ENCODE results near the gene ALKBH8.
"Not testable (repeated sequence)": the region's sequence is repeated elsewhere in the genome, so short reads cannot be mapped to it uniquely, and the experiment has no call there.

Gene ALKBH8

DNA sequence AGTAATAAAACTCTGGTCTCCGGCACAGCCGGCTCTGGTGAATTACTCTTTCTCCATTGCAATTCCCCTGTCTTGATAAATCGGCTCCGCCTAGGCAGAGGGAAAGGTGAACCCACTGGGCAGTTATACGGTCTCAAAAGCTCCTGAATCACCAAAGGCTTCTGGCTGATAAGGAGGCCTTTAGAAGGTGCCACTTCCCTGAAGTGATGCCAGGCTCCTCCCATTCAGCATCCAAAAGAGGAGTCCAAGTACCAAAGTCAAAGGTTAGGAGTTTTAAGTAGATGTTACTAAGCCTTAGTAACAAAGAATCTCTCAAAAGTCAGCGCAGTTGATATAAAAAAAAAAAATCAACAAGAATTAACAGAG lies 11.8 kb upstream of the ALKBH8 start:
- DNase-seq (ENCODE audit: low spot score): no peak

DNA sequence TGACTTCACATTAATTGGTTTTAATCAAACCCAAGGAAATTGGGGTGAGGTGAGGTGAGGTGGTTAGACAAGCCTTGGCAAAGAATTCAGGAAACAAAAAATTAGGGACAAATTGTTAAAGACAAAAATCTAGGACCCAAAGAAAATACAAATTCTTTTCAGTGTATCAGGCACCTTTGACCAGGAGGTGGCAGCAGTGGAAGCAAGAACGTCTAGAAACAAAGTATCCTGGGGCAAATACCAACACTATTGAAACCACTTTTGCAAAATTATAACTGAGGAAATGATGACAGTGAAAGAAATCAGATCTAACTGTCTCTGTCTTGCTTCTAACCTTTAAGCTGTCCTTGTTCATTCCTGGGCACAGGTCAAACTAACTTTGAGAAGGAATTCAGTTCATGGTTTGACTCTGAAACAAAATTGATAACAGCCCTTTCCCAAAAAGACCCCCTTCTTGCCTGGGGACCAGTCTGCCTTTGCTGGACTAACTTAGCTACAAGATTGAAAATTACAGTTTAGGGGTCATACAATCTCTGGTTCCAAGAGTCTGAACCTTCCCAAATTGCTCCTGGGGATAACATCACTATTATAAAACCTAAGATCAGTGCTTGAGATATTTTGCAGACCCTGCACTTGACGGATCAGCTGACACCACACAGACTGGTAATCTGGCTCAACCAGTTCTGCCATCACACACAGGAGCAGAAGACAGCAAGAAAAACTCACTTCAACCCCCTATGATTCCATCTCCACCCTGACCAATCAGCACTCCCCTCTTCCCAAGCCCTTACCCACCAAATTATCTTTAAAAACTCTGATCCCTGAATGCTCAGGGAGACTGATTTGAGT lies 11.2 kb upstream of the ALKBH8 start:
- DNase-seq (ENCODE audit: low spot score): peak; percentile 54

DNA sequence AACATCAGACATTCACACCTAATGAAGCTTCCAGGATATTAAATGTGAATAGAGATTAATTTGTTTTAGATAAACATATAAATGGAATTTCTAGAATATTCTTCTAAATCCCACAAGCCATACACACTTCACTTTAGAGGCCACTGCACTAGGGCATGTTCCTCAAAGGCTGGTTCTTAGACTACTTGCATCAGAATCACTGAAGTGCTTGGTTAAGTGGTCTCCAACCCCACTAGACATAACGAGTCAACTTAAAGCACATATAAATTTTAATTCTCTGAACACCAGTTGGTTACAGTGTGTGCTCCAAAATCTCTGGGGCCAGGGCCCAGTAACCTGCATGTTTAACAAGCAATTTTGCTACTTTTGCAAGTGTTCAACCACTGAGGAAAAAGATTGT lies 7.9 kb upstream of the ALKBH8 start:
- no peak for DNase-seq (ENCODE audit: low spot score)

DNA sequence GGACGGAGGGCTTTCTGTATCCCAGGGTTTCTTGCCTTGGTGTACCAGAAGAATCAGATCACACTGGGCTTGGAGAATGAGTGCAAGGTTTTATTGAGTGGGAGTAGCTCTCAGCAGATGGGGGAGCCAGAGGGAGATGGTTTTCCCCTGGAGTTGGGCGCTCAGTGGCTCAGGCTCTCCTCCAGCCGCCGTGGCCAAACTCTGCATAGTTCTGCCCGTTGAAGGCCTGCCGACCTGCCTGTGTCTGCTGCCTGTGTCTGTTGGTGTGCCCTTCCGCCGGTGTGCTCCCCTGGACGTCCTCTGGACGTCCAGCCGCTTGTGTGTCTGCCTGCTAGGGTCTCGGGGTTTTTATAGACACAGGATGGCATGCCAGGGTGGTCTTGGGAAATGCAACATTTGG lies 4.5 kb upstream of the ALKBH8 start:
- DNase-seq (ENCODE audit: low spot score): no peak

DNA sequence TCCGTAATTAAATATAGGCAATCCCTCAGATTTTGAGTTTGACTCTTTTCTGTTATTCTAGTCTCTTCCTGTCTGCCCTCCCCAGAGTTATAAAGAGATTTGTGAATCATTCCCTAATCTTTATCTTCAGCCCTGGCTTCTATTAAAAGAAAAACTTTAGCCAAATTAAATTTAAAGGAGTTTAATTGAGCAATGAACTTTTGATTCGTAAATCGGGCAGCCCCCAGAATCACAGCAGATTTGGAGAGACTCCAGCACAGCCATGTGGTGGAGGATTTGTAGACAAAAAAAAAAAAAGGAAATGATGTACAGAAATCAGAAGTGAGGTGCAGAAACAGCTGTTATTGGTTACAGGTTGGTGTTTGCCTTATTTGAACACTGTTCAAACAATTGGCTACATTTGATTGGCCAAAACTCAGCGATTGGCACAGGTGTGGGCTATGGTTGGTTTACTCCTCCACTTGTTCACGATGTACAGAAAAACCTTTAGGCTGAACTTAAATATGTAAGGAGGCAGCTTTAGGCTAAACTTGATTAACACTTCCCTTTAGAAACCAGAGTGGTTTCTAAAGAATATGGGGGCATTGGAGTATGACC lies 2.3 kb upstream of the ALKBH8 start:
- no peak for DNase-seq (ENCODE audit: low spot score)

DNA sequence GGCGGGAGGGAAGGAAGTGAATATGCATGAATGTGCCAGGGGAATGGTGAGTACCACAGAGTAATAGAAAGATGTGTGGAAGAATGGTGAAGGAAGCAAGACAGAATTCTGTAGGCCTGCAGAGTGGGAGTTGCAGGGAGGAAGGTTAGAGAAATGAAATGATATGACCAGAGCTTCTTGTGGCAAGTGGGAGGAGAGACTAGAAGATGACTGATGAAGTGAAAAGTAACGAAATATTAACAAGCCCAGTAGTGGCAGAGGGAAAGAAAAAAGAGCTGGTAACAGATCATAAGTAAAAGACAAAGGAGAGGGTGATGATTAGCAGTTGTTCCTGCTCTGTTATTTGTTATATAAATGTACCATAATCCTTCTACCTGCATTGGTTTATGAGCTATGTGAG lies 1.0 kb upstream of the ALKBH8 start:
- no peak for DNase-seq (ENCODE audit: low spot score)

DNA sequence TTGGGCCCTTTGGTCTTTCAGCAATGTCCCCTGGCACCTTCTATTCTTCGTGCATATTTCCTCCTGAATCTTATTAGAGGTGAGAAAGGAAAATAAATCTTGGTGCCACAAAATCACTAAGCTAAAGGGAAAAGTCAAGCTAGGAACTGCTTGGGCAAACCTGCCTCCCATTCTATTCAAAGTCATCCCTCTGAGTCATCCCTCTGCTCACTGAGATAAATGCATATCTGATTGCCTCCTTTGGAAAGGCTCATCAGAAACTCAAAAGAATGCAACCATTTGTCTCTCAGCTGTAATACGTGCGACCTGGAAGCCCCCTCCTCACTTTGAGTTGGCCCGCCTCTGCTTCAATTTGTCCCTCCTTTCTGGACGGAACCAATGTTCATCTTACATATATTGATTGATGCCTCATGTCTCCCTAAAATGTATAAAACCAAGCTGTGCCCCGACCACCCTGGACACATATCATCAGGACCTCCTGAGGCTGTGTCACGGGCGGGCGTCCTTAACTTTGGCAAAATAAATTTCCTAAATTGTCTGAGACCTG lies 493 bp upstream of the ALKBH8 start:
- DNase-seq (ENCODE audit: low spot score): not testable (repeated sequence)

DNA sequence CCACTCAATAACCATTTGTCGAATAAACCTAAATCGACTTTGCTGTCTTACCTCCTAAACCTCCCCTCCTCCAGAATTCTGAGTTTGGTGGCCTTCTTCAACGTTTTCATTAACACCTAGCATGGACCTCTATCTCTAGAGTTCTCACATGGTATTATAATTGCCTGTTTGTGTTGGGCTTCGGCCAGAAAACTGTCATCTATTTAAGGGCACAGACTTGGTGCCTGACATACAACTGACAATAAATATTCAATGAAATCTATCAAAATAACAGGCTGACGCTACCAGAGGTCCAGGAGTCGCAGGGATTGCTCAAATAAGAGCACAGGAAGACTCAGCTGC lies 687 bp downstream of the ALKBH8 start:
- no peak for DNase-seq (ENCODE audit: low spot score)

DNA sequence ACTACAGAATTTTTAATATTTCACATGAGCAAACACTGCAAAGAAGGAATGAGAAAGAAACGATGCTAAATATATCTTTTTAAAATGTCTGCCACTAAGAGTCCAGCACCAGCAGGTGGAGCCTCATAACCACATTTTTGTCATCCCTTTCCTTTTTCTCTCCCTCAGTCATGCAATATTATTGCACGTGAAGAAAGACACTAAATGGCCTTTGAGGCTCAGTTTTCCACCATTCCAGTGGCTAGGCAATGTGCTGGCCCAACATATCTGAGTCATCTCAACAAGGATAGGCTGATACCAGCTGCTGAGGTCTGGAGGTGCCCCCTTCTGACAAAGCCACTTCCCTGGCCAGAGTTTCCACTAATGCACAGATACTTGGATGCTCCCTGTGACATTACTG lies 1.8 kb downstream of the ALKBH8 start:
- DNase-seq (ENCODE audit: low spot score): peak; percentile 41

DNA sequence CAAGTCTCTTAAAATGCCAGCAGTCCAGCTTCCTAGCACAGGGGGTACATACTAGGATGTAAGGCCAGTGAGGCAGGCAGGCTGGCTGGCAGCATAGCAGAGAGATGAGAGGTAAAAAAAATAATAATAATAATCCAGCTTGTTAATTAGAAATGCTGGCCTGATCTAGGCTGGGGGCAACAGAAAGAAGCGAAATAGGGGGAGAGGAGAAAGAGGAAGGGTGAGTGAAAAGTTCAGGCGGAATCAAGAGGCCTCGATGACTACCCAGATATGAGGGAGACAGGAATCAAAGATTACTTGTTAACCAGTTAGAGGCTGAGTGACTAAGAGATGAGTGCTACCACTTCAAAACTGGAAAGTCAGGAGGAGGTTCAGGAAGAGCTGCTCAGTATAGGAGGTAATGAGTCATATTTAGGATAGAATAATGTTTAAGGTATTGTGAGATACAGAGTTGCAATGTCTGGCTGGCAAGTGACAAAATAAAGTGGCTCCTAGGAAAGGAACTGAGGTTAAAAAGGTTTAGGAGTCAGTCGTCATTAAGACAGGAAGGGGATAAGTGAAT lies 2.8 kb downstream of the ALKBH8 start:
- DNase-seq (ENCODE audit: low spot score): peak; percentile 48

DNA sequence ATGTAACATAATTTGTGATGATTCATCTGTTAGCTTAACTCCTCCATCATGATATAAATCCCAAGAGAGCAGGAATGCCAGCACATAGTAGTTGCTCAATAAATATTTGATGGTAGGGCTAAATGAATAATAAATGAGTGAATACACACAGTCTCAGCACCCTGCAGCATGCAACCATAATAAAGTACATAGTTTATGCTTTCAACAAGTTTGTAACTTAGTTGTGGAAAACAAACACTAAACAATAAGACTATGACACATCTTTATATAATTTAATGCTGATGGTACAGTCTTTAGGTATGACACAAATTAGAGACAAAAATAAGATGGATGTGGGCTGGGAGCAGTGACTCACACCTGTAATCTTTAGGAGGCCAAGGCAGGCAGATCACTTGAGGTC lies 3.8 kb downstream of the ALKBH8 start:
- peak; percentile 8 for DNase-seq (ENCODE audit: low spot score)

DNA sequence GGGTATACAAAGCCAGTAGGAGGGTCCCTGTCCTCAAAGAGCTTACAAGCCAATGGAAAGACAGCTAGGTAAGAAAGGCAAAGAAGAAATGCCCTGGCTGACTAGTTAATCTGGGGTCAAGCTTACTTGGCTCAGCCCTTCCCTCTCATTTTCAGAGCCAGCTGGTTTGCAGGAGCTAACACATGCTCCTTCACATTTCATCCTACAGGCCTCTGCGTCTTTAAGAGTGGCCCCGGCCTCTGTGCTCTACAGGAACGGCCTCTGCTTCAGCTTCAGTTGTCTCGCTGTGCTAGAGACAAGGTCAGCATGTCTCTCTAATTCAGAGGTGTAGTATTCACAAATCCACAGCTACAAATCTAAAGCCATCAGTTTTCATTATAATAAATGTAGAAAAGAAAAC lies 15.2 kb downstream of the ALKBH8 start:
- no peak for DNase-seq (ENCODE audit: low spot score)

DNA sequence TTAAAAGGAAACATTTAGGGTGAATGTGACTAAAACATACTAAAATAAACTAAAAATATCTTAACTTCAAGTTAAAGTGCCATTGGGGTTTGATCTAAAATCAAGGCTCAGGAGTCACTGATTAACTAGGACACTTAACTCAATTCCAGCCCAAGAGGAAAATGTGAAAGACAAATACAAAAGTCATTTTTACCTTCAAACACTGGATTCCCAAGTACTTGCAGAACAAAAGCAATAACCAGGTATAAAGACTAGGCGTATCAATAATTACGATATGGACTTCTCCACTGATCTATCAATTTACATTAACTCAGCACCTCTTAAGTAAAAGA lies 15.6 kb downstream of the ALKBH8 start:
- no peak for DNase-seq (ENCODE audit: low spot score)

DNA sequence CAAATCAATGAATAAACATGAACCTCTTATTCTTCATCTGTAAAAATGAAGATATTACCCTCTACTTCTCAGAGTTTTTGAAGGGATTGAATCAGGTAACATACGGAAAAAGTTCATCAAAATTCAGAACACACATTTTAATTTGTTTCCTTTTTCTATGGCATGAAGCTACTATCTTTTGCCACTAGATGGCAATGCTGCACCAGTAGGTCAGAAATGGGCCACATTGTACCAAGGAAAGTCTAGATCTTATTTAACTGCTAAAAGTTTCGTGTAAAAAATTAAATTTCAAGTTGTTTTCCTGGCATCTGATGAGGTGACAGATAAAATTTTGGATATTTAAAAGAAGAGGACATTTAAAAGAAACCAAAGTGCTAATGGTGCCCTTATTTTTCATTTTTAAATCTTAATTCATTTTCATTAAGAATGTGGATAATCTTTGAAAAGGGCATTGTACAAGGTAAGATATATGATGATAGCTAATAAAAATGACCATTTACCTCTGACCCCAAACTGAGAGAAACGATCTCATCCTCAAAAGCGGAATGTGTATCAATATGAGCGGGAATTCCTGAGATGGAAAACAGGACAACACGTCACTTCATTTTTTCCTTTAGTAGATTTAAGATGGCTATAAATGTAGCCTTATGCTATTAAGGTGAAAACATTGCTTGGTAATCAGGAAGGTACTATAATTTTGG lies 16.1 kb downstream of the ALKBH8 start:
- DNase-seq (ENCODE audit: low spot score): peak; percentile 14

DNA sequence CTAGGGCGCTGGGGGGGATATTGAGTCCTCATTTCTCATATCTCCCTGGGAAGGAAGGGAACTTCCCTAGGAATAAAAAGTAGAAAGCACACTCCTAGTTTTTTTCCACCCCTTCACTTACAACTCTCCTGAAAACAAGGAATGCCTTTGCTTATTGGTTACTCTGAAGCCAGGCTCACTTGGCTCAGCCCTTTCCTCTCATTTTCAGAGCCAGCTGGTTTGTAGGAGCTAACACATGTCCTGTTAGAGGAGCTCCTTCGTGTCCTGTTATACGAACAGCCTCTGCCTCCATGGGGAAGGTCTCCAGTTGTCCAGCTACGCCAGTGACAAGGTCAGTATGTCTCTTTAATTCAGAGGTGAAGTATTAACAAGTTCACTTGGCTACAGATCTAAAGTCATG lies 17.6 kb downstream of the ALKBH8 start:
- no peak for DNase-seq (ENCODE audit: low spot score)

DNA sequence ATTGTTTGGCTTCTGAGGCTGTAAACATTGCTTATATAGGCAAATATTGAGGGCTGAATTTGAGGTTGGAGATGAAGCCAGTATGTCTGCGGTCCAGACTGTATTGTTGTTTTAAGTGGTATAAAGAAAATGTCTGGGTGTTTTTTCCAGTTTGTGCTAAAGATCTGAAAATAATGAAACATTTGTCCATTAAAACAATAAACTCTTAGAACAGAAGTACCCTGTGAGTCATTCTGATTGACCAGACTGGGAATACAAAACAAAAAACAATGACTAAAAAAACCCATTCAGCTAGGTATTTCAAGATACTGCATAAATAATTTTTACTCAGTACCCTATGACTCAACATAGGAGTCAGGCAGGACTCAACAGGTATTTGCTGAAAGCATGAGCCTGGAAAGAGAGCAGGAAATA lies 20.4 kb downstream of the ALKBH8 start:
- DNase-seq (ENCODE audit: low spot score): peak; percentile 31

DNA sequence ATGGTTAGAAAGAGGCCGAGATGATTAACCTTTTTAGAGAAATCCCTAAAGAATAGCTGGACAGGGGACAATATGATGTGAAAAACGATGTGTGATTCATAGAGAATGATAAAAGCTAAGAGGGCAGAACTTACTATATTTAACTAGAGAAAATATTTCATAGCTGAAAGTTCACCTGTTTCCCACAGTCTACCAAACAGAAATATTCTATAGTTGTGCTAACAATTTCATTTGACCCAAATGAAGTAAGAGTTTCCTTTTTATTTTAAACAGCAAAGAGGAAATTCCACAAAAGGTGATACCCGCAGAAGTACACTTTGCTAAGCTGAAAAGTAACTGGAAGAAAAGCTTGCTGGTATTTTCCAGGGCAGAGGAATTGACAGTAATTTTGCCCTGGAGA lies 26.7 kb downstream of the ALKBH8 start:
- DNase-seq (ENCODE audit: low spot score): no peak

DNA sequence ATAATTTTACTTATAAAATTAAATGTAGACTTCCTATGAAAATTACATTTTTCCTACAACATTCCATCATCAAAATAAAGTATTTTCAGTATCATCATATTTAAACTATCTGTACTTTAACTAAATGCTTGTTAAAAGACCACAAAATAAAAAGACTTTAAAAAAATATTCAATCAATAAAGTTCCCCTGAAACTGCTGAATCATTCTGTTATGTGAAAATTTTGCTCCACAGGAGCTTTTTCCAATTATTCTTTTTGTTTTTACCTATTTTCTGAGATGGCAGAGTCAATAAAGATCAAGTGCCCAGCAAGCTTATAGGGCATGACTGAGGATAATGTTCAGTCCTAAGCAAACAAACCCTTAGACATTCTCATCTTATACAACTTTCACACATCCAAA lies 27.3 kb downstream of the ALKBH8 start:
- DNase-seq (ENCODE audit: low spot score): no peak

DNA sequence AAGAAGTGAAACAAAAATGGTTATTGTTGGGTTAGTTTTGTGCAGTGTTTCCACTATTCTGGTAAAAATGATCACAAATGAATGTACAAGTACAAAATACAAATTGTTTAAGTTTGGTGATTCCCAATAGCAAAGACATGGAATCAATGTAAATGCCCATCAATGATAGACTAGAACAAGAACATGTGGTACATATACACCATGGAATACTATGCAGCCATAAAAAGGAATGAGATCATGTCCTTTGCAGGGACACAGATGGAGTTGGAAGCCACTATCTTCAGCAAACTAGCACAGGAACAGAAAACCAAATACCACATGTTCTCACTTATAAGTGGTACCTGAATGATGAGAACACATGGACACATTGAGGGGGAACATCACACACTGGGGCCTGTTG lies 28.4 kb downstream of the ALKBH8 start:
- DNase-seq (ENCODE audit: low spot score): not testable (repeated sequence)

DNA sequence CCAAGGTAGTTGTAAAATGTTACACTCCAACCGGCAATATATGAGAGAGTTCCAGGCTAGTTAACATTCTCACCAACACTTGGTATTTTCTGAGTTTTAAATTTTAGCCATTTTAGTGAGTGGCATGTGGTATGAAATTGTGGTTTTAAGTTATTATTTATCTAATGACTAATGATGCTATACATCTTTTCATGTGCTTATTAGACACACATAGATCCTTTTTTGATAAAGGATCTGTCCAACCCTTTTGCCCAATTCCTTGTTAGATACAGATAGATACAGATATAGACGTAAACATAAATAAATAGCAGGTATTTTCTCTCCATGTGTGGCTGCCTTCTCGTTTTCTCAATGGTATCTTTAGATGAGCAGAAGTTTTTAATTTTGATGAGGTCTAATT lies 39.3 kb downstream of the ALKBH8 start:
- no peak for DNase-seq (ENCODE audit: low spot score)

DNA sequence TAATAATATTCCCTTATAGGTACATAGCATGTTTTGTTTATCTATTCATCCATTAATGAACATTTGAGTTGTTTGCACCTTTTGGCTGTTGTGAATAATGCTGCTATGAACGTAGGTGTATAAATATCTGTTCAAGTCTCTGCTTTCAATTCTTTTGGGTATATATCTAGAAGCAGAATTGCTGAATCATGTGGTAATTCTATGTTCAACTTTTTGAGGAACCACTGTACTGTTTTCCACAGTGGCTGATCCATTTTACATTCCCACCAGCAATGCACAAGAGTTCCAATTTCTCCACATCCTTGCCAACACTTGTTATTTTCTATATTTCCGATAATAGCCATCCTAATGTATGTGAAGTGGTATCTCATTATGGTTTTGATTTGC lies 56.7 kb downstream of the ALKBH8 start:
- no peak for DNase-seq (ENCODE audit: low spot score)

DNA sequence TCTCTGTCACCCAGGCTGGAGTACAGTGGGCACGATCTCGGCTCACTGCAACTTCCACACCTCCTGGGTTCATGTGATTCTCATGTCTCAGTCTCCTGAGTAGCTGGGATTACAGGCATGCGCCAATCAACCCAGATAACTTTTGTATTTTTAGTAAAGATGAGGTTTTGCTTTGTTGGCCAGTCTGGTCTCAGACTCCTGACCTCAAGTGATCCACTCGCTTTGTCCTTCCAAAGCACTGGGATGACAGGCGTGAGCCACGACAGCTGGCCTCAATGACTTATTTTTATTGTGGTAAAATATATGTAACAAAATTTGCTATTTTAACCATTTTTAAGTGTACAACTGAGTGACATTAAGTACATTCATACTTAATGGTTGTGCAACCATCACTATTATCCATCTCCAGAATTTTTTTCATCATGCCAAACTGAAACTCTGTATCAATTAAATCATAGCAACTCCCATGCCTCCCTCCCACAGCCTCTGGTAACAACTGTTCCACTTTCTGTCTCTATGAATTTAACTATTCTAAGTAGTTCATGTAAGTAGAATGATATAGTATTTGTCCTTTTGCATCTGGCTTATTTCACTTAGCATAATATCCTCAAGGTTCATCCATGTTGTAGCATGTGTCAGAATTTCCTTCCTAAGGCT lies 57.2 kb downstream of the ALKBH8 start:
- no peak for DNase-seq (ENCODE audit: low spot score)
